ENCODE results near the gene AHCTF1. TPM values are rescaled to one million over a fixed set of nuclear protein-coding genes. Genes with fewer than 3 reads are reported as not detected.

AHCTF1 gene
- total and polyA plus RNA-seq, 4 donors, result 4.2 to 17.5 (median 10.6) TPM

DNA sequence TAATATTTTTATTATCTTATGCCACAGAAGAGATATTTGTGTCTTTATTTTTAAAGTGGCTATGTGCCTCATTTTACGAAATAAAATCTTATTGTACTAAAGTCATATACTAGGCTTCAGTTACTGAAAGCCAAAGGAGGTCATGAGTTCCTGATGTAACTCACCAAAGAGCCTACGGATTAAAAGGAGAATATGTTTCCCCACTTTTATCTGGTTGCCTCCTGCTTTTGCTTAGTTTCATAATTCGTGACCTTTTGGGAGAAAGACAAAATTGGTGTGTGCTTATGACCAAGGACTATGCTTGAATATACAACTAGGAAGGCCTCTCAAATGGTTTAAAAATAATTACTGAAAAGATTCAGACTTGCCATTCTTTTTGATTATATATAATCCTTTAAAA lies 18.2 kb upstream of the AHCTF1 start:
- Histone ChIP-seq H3K4me1 (ENCODE audit: control insufficient read depth in 4 of 4, insufficient read depth in 4 of 4, low read length in 3 of 4) (no peaks in the 10 kb centered on the region), H3K4me3 (ENCODE audit: low read depth in 1 of 3, low read length in 3 of 3) (no peak overlapping the region), H3K27me3 (ENCODE audit: control insufficient read depth in 4 of 4, insufficient read depth in 4 of 4, low read length in 3 of 4) (no peaks in the 10 kb centered on the region), H3K9me3 (ENCODE audit: control insufficient read depth in 4 of 4, low read length in 3 of 4) (peaks cover 0 to 2% (median under 1%) of the 10 kb centered on the region in 4 donors), H3K27ac (ENCODE audit: low read depth in 1 of 2, low read length in 2 of 2) (no peak overlapping the region), H3K9ac (ENCODE audit: low read depth in 1 of 2, low read length in 2 of 2) (no peak overlapping the region), H3K36me3 (ENCODE audit: control insufficient read depth in 4 of 4, insufficient read depth in 3 of 4, low read depth in 1 of 4, low read length in 3 of 4) (no peaks in the 10 kb centered on the region)
- no peak for TF ChIP-seq HNF4G (IDR thresholded peaks at IDR 0.05)
- TF ChIP-seq, protein P1, sequence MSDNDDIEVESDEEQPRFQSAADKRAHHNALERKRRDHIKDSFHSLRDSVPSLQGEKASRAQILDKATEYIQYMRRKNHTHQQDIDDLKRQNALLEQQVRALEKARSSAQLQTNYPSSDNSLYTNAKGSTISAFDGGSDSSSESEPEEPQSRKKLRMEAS (IDR thresholded peaks at IDR 0.05), result no peak
- TF ChIP-seq SP1 (IDR thresholded peaks at IDR 0.05), result no peak
- TF ChIP-seq YY1 (IDR thresholded peaks at IDR 0.05), result no peak
- TF ChIP-seq FOXA1 (IDR thresholded peaks at IDR 0.05), result no peak
- no peak for DNase-seq (ENCODE audit: low spot score)
- 89% methylated on average over 3 of the region's 3 CpGs for WGBS

DNA sequence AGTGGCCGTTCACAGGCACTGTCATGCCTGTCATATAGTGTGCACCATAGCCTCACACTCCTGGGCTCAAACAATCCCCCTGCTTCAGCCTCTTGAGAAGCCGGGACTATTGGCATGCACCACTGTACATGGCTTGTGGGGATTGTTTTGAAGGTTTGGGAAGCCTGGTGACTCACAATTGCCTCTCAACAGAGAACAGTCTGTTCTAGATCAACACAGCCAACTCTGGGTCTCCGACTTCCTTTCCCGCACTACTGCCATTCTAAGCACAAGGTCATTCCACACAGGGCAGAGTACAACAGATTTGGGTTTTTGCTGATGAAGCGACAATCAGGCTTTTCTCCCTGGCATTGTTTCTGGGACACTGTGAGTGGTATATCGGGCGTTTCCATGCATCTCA lies 15.5 kb upstream of the AHCTF1 start:
- Histone ChIP-seq H3K9ac (ENCODE audit: low read depth in 1 of 2, low read length in 2 of 2) (no peak overlapping the region), H3K27ac (ENCODE audit: low read depth in 1 of 2, low read length in 2 of 2) (no peak overlapping the region), H3K4me1 (ENCODE audit: control insufficient read depth in 4 of 4, insufficient read depth in 4 of 4, low read length in 3 of 4) (no peaks in the 10 kb centered on the region), H3K4me3 (ENCODE audit: low read depth in 1 of 3, low read length in 3 of 3) (no peak overlapping the region), H3K9me3 (ENCODE audit: control insufficient read depth in 4 of 4, low read length in 3 of 4) (peaks cover 0 to 2% (median under 1%) of the 10 kb centered on the region in 4 donors), H3K27me3 (ENCODE audit: control insufficient read depth in 4 of 4, insufficient read depth in 4 of 4, low read length in 3 of 4) (no peaks in the 10 kb centered on the region), H3K36me3 (ENCODE audit: control insufficient read depth in 4 of 4, insufficient read depth in 3 of 4, low read depth in 1 of 4, low read length in 3 of 4) (no peaks in the 10 kb centered on the region)
- DNase-seq (ENCODE audit: low spot score), result no peak
- 79% methylated on average over 7 of the region's 7 CpGs for WGBS
- peak; percentile 60 for TF ChIP-seq NR2F2 (IDR thresholded peaks at IDR 0.05)
- TF ChIP-seq RAD21 (IDR thresholded peaks at IDR 0.05), result no peak
- TF ChIP-seq, protein P2, sequence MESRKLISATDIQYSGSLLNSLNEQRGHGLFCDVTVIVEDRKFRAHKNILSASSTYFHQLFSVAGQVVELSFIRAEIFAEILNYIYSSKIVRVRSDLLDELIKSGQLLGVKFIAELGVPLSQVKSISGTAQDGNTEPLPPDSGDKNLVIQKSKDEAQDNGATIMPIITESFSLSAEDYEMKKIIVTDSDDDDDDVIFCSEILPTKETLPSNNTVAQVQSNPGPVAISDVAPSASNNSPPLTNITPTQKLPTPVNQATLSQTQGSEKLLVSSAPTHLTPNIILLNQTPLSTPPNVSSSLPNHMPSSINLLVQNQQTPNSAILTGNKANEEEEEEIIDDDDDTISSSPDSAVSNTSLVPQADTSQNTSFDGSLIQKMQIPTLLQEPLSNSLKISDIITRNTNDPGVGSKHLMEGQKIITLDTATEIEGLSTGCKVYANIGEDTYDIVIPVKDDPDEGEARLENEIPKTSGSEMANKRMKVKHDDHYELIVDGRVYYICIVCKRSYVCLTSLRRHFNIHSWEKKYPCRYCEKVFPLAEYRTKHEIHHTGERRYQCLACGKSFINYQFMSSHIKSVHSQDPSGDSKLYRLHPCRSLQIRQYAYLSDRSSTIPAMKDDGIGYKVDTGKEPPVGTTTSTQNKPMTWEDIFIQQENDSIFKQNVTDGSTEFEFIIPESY (IDR thresholded peaks at IDR 0.05), result no peak
- TF ChIP-seq SP1 (IDR thresholded peaks at IDR 0.05), result peak; percentile 58
- TF ChIP-seq HNF4A (conservative IDR thresholded peaks at IDR 0.05), result no peak
- TF ChIP-seq YY1 (IDR thresholded peaks at IDR 0.05), result no peak
- TF ChIP-seq, protein P1 (IDR thresholded peaks at IDR 0.05), result no peak
- no peak for TF ChIP-seq HNF4G (IDR thresholded peaks at IDR 0.05)
- TF ChIP-seq, protein P3, sequence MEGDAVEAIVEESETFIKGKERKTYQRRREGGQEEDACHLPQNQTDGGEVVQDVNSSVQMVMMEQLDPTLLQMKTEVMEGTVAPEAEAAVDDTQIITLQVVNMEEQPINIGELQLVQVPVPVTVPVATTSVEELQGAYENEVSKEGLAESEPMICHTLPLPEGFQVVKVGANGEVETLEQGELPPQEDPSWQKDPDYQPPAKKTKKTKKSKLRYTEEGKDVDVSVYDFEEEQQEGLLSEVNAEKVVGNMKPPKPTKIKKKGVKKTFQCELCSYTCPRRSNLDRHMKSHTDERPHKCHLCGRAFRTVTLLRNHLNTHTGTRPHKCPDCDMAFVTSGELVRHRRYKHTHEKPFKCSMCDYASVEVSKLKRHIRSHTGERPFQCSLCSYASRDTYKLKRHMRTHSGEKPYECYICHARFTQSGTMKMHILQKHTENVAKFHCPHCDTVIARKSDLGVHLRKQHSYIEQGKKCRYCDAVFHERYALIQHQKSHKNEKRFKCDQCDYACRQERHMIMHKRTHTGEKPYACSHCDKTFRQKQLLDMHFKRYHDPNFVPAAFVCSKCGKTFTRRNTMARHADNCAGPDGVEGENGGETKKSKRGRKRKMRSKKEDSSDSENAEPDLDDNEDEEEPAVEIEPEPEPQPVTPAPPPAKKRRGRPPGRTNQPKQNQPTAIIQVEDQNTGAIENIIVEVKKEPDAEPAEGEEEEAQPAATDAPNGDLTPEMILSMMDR (IDR thresholded peaks at IDR 0.05; ENCODE audit: low read depth, low read length, missing input control), result no peak
- TF ChIP-seq JUND (IDR thresholded peaks at IDR 0.05), result peak; percentile 35 to 56
- no peak for TF ChIP-seq EGR1 (IDR thresholded peaks at IDR 0.05; ENCODE audit: low read depth in 2 of 2)
- TF ChIP-seq, protein P4, sequence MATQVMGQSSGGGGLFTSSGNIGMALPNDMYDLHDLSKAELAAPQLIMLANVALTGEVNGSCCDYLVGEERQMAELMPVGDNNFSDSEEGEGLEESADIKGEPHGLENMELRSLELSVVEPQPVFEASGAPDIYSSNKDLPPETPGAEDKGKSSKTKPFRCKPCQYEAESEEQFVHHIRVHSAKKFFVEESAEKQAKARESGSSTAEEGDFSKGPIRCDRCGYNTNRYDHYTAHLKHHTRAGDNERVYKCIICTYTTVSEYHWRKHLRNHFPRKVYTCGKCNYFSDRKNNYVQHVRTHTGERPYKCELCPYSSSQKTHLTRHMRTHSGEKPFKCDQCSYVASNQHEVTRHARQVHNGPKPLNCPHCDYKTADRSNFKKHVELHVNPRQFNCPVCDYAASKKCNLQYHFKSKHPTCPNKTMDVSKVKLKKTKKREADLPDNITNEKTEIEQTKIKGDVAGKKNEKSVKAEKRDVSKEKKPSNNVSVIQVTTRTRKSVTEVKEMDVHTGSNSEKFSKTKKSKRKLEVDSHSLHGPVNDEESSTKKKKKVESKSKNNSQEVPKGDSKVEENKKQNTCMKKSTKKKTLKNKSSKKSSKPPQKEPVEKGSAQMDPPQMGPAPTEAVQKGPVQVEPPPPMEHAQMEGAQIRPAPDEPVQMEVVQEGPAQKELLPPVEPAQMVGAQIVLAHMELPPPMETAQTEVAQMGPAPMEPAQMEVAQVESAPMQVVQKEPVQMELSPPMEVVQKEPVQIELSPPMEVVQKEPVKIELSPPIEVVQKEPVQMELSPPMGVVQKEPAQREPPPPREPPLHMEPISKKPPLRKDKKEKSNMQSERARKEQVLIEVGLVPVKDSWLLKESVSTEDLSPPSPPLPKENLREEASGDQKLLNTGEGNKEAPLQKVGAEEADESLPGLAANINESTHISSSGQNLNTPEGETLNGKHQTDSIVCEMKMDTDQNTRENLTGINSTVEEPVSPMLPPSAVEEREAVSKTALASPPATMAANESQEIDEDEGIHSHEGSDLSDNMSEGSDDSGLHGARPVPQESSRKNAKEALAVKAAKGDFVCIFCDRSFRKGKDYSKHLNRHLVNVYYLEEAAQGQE (IDR thresholded peaks at IDR 0.05), result no peak
- no peak for TF ChIP-seq FOXA2 (IDR thresholded peaks at IDR 0.05)
- TF ChIP-seq FOXA1 (IDR thresholded peaks at IDR 0.05), result no peak
- TF ChIP-seq, protein P5, sequence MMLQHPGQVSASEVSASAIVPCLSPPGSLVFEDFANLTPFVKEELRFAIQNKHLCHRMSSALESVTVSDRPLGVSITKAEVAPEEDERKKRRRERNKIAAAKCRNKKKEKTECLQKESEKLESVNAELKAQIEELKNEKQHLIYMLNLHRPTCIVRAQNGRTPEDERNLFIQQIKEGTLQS (IDR thresholded peaks at IDR 0.05), result no peak
